Vagina (tissue), 2 donors: ENCODE results near the gene CDCP1.

Source experiments
- POLR2AphosphoS5 ChIP-seq, 2 donors: sonication (generic); formaldehyde crosslinking; IDR thresholded peaks; one replicate each; pipeline ENCODE4 v1.9.0; 2017; ENCODE audit warnings: antibody characterized with exemption in 2 of 2, mild to moderate bottlenecking in 2 of 2, low read depth in 1 of 2; ENCODE audit not compliant: insufficient read depth in 1 of 2
- TF ChIP-seq, protein P1 (sequence below), 3 experiments: fragments of 450-650 bp in 2 of 3; fragments of 200-600 bp in 1 of 3; sonication (generic) in 1 of 3; IDR thresholded peaks; one replicate each; pipeline ENCODE4 v1.5.1; 2017 to 2019; ENCODE audit warnings: antibody characterized with exemption in 3 of 3, mild to moderate bottlenecking in 2 of 3, moderate library complexity in 2 of 3

DNA sequence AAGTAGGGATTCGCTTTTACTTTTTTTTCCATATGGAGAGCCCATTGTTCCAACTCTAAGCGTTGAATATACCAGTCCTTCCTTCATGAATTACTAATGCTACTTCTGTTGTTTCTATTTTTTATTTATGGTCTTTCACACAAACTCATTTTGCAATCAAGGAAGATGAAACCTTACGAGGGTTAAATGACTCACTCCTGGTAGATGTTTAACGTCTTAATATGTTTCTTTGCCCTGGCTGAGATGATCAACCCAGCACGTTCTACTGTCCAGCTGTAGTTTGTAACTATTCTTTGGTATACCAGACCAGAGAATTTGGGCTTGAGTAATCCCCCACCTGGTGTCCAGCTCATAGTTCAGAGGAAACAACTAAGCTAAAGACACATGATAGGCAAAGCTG, 23.1 kb downstream of the CDCP1 start:
- TF ChIP-seq, protein P1, sequence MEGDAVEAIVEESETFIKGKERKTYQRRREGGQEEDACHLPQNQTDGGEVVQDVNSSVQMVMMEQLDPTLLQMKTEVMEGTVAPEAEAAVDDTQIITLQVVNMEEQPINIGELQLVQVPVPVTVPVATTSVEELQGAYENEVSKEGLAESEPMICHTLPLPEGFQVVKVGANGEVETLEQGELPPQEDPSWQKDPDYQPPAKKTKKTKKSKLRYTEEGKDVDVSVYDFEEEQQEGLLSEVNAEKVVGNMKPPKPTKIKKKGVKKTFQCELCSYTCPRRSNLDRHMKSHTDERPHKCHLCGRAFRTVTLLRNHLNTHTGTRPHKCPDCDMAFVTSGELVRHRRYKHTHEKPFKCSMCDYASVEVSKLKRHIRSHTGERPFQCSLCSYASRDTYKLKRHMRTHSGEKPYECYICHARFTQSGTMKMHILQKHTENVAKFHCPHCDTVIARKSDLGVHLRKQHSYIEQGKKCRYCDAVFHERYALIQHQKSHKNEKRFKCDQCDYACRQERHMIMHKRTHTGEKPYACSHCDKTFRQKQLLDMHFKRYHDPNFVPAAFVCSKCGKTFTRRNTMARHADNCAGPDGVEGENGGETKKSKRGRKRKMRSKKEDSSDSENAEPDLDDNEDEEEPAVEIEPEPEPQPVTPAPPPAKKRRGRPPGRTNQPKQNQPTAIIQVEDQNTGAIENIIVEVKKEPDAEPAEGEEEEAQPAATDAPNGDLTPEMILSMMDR (IDR thresholded peaks at IDR 0.05), result no peak
- peak in 1 of 2 donors; percentile 88 for TF ChIP-seq POLR2AphosphoS5 (IDR thresholded peaks at IDR 0.05; ENCODE audit: insufficient read depth in 1 of 2, low read depth in 1 of 2)
